Pancreas (tissue), 10 donors: ENCODE data around the gene ICE2. TPM values are rescaled to one million over a fixed set of nuclear protein-coding genes. Genes with fewer than 3 reads are reported as not detected.

Experiments
- ATAC-seq, 4 donors: fragments of 200-7000 bp; cut with Tn5 transposase; one replicate each; pipeline versions ENCODE4 v1.8.0 to v1.9.1; 2020; ENCODE audit warnings: mild to moderate bottlenecking in 4 of 4, moderate library complexity in 4 of 4
- DNase-seq, 6 donors: peaks; one replicate each; pipeline ENCODE4 v3.0.0-alpha.2; 2020
- FAIRE-seq: peaks from 2 replicates; lab custom pipeline; 2012; peaks lifted over from hg19 to GRCh38; lab: Jason Lieb, UNC
- H3K27ac ChIP-seq, 4 donors: fragments of 200-600 bp; sonication (generic); 1 replicate in 3 of 4; 2 replicates in 1 of 4; pipeline versions ENCODE4 v1.5.0 to v1.8.0; 2020
- H3K27me3 ChIP-seq, 4 donors: fragments of 200-600 bp; one replicate each; pipeline ENCODE4 v1.8.0; 2021
- H3K36me3 ChIP-seq, 3 donors: fragments of 200-600 bp; sonication (generic) in 1 of 3; one replicate each; pipeline versions ENCODE4 v1.5.0 to v1.8.0; 2020 to 2021
- H3K4me1 ChIP-seq, 3 donors: fragments of 200-600 bp; one replicate each; pipeline ENCODE4 v1.8.0; 2021
- H3K4me3 ChIP-seq, 4 donors: fragments of 200-600 bp; sonication (generic) in 2 of 4; one replicate each; pipeline versions ENCODE4 v1.5.0 to v1.8.0; 2020 to 2021
- H3K9me3 ChIP-seq, 4 donors: fragments of 200-600 bp; one replicate each; pipeline ENCODE4 v1.8.0; 2021
- CTCF ChIP-seq, 4 donors: fragments of 200-600 bp; sonication (generic) in 3 of 4; IDR thresholded peaks; one replicate each; pipeline versions ENCODE4 v1.5.0 to v1.8.0; 2021; ENCODE audit warnings: antibody characterized with exemption in 4 of 4
- WGBS, 2 donors: extraction: QIAGEN DNeasy Blood & Tissue Kit; methylation state at CpG; one replicate each; pipeline ENCODE4 v1.1.7; 2013; 5-methylcytosine and 5-hydroxymethylcytosine counted together
- intact Hi-C, 3 donors: fragments of 100-400 bp; cut with DNase I; formaldehyde crosslinking; loops; one replicate each; pipeline versions ENCODE4 v1.11.1 to v1.14.2; 2022
- polyA plus RNA-seq, 2 donors: library from polyadenylated mRNA; stranded (reverse); fragments of 200-250 nt; gene quantifications; one replicate each; pipeline ENCODE4 v1.2.3, GENCODE V29; 2013
- total RNA-seq, 6 donors: library from RNA; stranded (reverse); fragmentation: NEBNext Ultra II Directional in 4 of 6; extraction: Animal tissue kit (Norgen Biotek cat#: 25700) in 4 of 6; gene quantifications; one replicate each; pipeline versions ENCODE4 v1.2.1 to v1.2.4, GENCODE V29; 2021 to 2023
- donor health status: healthy with polysubstance abuse.
- donor health status: DM: no; HTN: no; CAD: no; lungs with moderate emphysema.
- donor health status: DM: no; HTN: no; CAD: no.
- donor health status: control.
- donor health status: control.
- donor health status: Bipolar disorder and iron deficiency.
- donor health status: DM: yes; HTN: yes; CAD: no.
- donor health status: DM: no; HTN: no; CAD: no.
- donor health status: DM: no; HTN: no; CAD: no.
- donor health status: DM: yes; HTN: yes; CAD: no.

ICE2 gene
- total and polyA plus RNA-seq, 8 donors = 6.7 to 28.9 (median 19.0) TPM

DNA sequence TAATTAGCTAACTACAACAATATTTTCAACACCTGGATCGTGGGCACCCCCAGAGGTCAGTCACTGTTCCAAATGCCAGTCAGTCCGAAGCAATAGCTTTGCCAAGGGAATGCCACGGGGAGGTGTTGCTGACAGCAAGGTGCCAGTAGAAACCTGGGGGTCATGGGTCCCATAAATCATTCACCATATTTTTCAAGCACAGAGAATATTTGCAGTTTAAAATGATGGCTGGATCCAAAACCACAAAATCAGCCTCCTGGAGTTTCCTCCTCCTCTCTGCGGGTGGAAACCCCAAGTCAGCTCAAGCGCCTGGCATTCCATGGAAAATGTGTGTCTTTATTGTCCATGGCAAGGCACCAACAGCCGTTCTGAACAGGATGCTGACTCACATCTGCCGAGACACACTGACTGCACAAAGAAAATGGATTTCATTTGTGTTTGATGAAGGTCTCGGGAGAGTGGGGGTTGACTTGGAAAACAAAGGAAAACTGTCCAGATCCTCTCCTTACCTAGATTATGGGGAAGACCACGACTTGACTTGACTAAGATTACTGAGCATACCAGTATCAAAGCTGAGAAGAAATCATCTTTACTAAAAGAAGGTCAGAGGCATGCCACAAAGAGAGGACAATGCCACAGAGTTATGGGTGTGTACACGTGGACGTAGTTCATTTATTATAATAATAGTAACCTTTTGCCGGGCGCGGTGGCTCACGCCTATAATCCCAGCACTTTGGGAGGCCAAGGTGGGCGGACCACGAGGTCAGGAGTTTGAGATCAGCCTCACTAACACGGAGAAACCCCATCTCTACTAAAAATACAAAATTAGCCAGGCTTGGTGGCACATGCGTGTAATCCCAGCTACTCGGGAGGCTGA is 107.5 kb downstream of the ICE2 start:
- intact Hi-C loops = no loop called here
- WGBS, 2 donors = 61 to 66% methylated on average over 20 of the region's 20 CpGs
- H3K9me3 ChIP-seq = no peaks in the 10 kb centered on the region
- H3K4me1 ChIP-seq = peaks cover 5 to 21% (median 13%) of the 10 kb centered on the region in 3 donors
- no peak for FAIRE-seq
- peaks cover 0 to 8% (median 0%) of the 10 kb centered on the region in 3 donors for H3K36me3 ChIP-seq
- H3K27me3 ChIP-seq = no peaks in the 10 kb centered on the region
- DNase-seq = peak in 4 of 6 donors; percentile 48 to 67 (median 52)
- TF ChIP-seq CTCF (IDR thresholded peaks at IDR 0.05) = no peak
- peak; percentile 61 to 80 (median 74) for ATAC-seq
- no peak overlapping the region for H3K4me3 ChIP-seq
- peak overlapping the region; percentile 35 to 81 (median 51) for H3K27ac ChIP-seq

GRCh38 chr15:60370869-60371136 is 108.1 kb downstream of the ICE2 start:
- Histone ChIP-seq H3K36me3 (peaks cover 0 to 2% (median 0%) of the 10 kb centered on the region in 3 donors), H3K4me3 (no peak overlapping the region), H3K27me3 (no peaks in the 10 kb centered on the region), H3K27ac (peak overlapping the region in 3 of 4 donors; percentile 33 to 81 (median 48)), H3K4me1 (peaks cover 5 to 21% (median 13%) of the 10 kb centered on the region in 3 donors), H3K9me3 (no peaks in the 10 kb centered on the region)
- intact Hi-C loops = no loop called here
- ATAC-seq (no peak), DNase-seq (no peak), FAIRE-seq (no peak)
- no peak for TF ChIP-seq CTCF (IDR thresholded peaks at IDR 0.05)
- WGBS, 2 donors = 54 to 55% methylated on average over 1 of the region's 1 CpG

DNA sequence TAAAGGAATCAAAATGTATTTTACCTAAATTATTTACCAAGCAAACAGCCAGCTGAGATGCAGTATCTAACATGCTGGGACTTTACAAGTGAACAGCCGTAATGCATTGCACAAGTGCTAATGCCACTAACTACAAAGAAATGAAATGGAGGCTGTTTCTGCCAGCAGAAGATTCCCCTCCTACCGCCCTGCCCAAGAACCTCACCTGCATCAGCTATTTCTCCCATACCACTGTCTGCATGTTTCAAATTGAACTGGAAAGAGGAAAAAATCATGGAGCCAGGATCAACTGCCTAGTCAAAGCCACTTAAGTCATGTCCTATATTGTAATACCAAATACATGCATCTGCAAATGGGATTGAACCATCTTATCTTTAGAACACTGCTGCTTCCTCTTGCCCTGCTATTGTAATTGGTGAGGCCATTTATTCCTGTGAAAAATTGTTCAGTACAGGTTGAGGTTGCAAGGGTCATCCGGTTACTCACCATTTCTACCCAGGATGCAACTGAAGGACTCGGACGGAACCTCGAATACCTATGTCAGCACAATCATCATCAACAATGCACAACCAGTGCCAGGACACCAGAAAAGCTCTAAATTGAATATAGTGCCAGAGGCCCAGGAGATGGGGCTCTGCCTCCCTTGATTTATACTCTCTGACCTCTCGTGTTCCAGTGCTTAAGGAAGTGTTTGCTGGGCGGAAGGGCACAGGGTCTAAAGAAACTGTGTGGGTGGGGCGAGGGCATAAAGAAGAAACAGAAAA is 108.7 kb downstream of the ICE2 start:
- FAIRE-seq (no peak), ATAC-seq (peak in 1 of 4 donors; percentile 4)
- H3K27ac ChIP-seq = peak overlapping the region in 3 of 4 donors; percentile 33 to 81 (median 48)

GRCh38 chr15:60369696-60370095 is 109.2 kb downstream of the ICE2 start:
- FAIRE-seq (no peak), DNase-seq (no peak), ATAC-seq (no peak)
- Histone ChIP-seq H3K27me3 (no peaks in the 10 kb centered on the region), H3K4me3 (no peak overlapping the region), H3K27ac (no peak overlapping the region), H3K36me3 (no peaks in the 10 kb centered on the region), H3K9me3 (no peaks in the 10 kb centered on the region), H3K4me1 (peaks cover 5 to 15% (median 9%) of the 10 kb centered on the region in 3 donors)
- intact Hi-C loops = no loop called here
- WGBS, 2 donors = 83 to 85% methylated on average over 5 of the region's 5 CpGs
- no peak for TF ChIP-seq CTCF (IDR thresholded peaks at IDR 0.05)

More for the DNA sequence above, 108.7 kb downstream of the ICE2 start:
- H3K27me3 ChIP-seq = no peaks in the 10 kb centered on the region
- no peak overlapping the region for H3K4me3 ChIP-seq
- intact Hi-C loops = no loop called here
- no peak for DNase-seq
- TF ChIP-seq CTCF (IDR thresholded peaks at IDR 0.05) = no peak
- WGBS, 2 donors = 74 to 78% methylated on average over 9 of the region's 9 CpGs
- H3K4me1 ChIP-seq = peaks cover 5 to 21% (median 13%) of the 10 kb centered on the region in 3 donors
- no peaks in the 10 kb centered on the region for H3K36me3 ChIP-seq
- H3K9me3 ChIP-seq = no peaks in the 10 kb centered on the region

Other genes with a start within 250 kb of the ICE2 start
- 100 to 1,000 TPM; 123 to 476 (median 204) TPM for gene ANXA2, start 81.2 kb downstream of the ICE2 start, total RNA-seq
- 100 to 1,000 TPM; 296 to 336 TPM for gene ANXA2, start 81.2 kb downstream of the ICE2 start, polyA plus RNA-seq